Panc1 (cell line): ENCODE measurements around the gene GPR156. TPM values are rescaled to one million over a fixed set of nuclear protein-coding genes. Genes with fewer than 3 reads are reported as not detected.
A peak's percentile ranks its signal among the peaks of the same experiment; 100 is the strongest.

Experiments
- ATAC-seq: fragments of 200-7000 bp; cut with Tn5 transposase; 2 replicates; pipeline ENCODE4 v1.9.1; 2020; ENCODE audit warnings: mild to moderate bottlenecking, moderate library complexity
- BruUV-seq: library from RNA; stranded (reverse); fragments of 400-500 nt; replicated peaks from 2 replicates; lab custom pipeline; 2021; lab: Mats Ljungman, UMichigan
- CTCF ChIA-PET: fragments of 300-600 bp; sonication (Branson Sonifier 250); formaldehyde crosslinking; loops from one replicate; lab custom pipeline; 2022; ENCODE audit warnings: antibody characterized with exemption; lab: Charles Lee
- POLR2A ChIA-PET: fragments of 300-600 bp; sonication (Branson Sonifier 250); formaldehyde crosslinking; loops from one replicate; lab custom pipeline; 2022; ENCODE audit warnings: antibody characterized with exemption; lab: Charles Lee
- DNase-seq: peaks from one replicate; pipeline ENCODE4 v3.0.0-alpha.2; 2010; ENCODE audit warnings: low read depth, low spot score
- H3K27ac ChIP-seq: 2 replicates; pipeline ENCODE4 v1.5.1; 2011; ENCODE audit warnings: mild to moderate bottlenecking, low read length, inconsistent platforms
- H3K27me3 ChIP-seq: fragments of 200-500 bp; sonication (Bioruptor generic); 2 replicates; pipeline ENCODE4 v1.6.0; 2014; ENCODE audit warnings: low read length, inconsistent platforms; ENCODE audit not compliant: control insufficient read depth, insufficient read depth
- H3K36me3 ChIP-seq: fragments of 200-500 bp; sonication (Bioruptor generic); 2 replicates; pipeline ENCODE4 v1.5.1; 2014; ENCODE audit warnings: inconsistent platforms, mild to moderate bottlenecking, low read length, moderate library complexity; ENCODE audit not compliant: control insufficient read depth, insufficient read depth
- H3K4me1 ChIP-seq: 2 replicates; pipeline ENCODE4 v1.5.1; 2011; ENCODE audit warnings: inconsistent platforms, mild to moderate bottlenecking, low read length, moderate library complexity; ENCODE audit not compliant: control insufficient read depth, insufficient read depth
- H3K4me3 ChIP-seq, 2 experiments: 2 replicates each; pipeline ENCODE4 v1.5.1; 2011 to 2012; ENCODE audit warnings: low read depth in 2 of 2, low read length in 2 of 2, mild to moderate bottlenecking in 2 of 2, inconsistent platforms in 1 of 2, moderate library complexity in 1 of 2
- H3K9me3 ChIP-seq: fragments of 200-500 bp; sonication (Bioruptor generic); 2 replicates; pipeline ENCODE4 v1.5.1; 2014; ENCODE audit warnings: low read depth, mild to moderate bottlenecking, inconsistent platforms, low read length, moderate library complexity; ENCODE audit not compliant: control insufficient read depth, insufficient read depth
- CTCF ChIP-seq: fragments of 450-650 bp; IDR thresholded peaks from 2 replicates; pipeline ENCODE4 v1.5.1; 2017; ENCODE audit warnings: mild to moderate bottlenecking
- POLR2AphosphoS5 ChIP-seq: IDR thresholded peaks from 2 replicates; pipeline ENCODE4 v1.6.1; 2012; ENCODE audit warnings: mild to moderate bottlenecking, low read depth, low read length, moderate library complexity
- REST ChIP-seq, 2 experiments: IDR thresholded peaks; 2 replicates each; pipeline ENCODE4 v1.6.1; 2011 to 2012; ENCODE audit warnings: low read depth in 2 of 2, control low read depth in 1 of 2, low read length in 1 of 2, mild to moderate bottlenecking in 1 of 2, moderate library complexity in 1 of 2; ENCODE audit not compliant: insufficient read depth in 1 of 2
- SIN3A ChIP-seq: IDR thresholded peaks from 2 replicates; pipeline ENCODE4 v1.6.1; 2012; ENCODE audit warnings: low read depth, mild to moderate bottlenecking, low read length, moderate library complexity, borderline replicate concordance; ENCODE audit not compliant: insufficient read depth
- TCF7L2 ChIP-seq: IDR thresholded peaks from 2 replicates; pipeline ENCODE4 v1.6.1; 2011; ENCODE audit warnings: mild to moderate bottlenecking, low read depth, low read length, inconsistent platforms
- in situ Hi-C: cut with HindIII; loops from 2 replicates; pipeline ENCODE4 v1.10.0; 2016; ENCODE audit warnings: low sequenced_read_pairs, low pct_unique_long_range_greater_than_20kb
- intact Hi-C: fragments of 100-400 bp; cut with micrococcal nuclease; formaldehyde crosslinking; loops from one replicate; pipeline ENCODE4 v1.10.0; 2022; ENCODE audit not compliant: unreplicated experiment
- total RNA-seq: library from RNA; stranded (reverse); gene quantifications from one replicate; pipeline ENCODE4 v1.2.1, GENCODE V29; 2021; ENCODE audit not compliant: unreplicated experiment

The GPR156 gene
- total RNA-seq, 1 experiment from 2014 or later: 0.39 TPM

GRCh38 chr3:120177151-120177550, 107.9 kb downstream of the GPR156 start:
- no peak for DNase-seq
- in situ Hi-C loops (no loop called here), intact Hi-C loops (no loop called here)
- Histone ChIP-seq H3K4me3 (peak overlapping the region in 1 of 2 experiments; percentile 5; a peak in 1 of 4 replicates), H3K4me1 (no peaks in the 10 kb centered on the region; the same call in 1 of the 2 replicates), H3K36me3 (no peaks in the 10 kb centered on the region), H3K9me3 (no peaks in the 10 kb centered on the region), H3K27me3 (no peaks in the 10 kb centered on the region), H3K27ac (no peak overlapping the region)
- CTCF ChIA-PET: interaction anchor here (1.2 kb wide), 1 partner anchor 346 kb away, joined by 3 read pairs; no protein-coding TSS in a partner anchor
- BruUV-seq: no TSS peak
- TF ChIP-seq TCF7L2 (no peak), POLR2AphosphoS5 (no peak), SIN3A (no peak), REST (IDR thresholded peaks at IDR 0.05; ENCODE audit: insufficient read depth in 1 of 2, low read depth in 2 of 2, low read length in 1 of 2) (no peak), CTCF (no peak)
- POLR2A ChIA-PET: no interaction called here
- peak; percentile 81 for ATAC-seq

GRCh38 chr3:120174811-120175539, 110.0 kb downstream of the GPR156 start:
- CTCF ChIA-PET: no interaction called here
- intact Hi-C loops (no loop called here), in situ Hi-C loops (no loop called here)
- TF ChIP-seq SIN3A: no peak
- no peak for TF ChIP-seq TCF7L2
- no peak for TF ChIP-seq REST (IDR thresholded peaks at IDR 0.05; ENCODE audit: insufficient read depth in 1 of 2, low read depth in 2 of 2, low read length in 1 of 2)
- TF ChIP-seq CTCF: no peak
- TF ChIP-seq POLR2AphosphoS5: no peak
- Histone ChIP-seq H3K9me3 (no peaks in the 10 kb centered on the region), H3K27ac (no peak overlapping the region), H3K4me1 (no peaks in the 10 kb centered on the region; the same call in 1 of the 2 replicates), H3K36me3 (no peaks in the 10 kb centered on the region), H3K4me3 (no peak overlapping the region), H3K27me3 (no peaks in the 10 kb centered on the region)
- BruUV-seq: no TSS peak
- POLR2A ChIA-PET: no interaction called here
- ATAC-seq: no peak
- no peak for DNase-seq
